Measurements from ENCODE around the gene EFHC2.

- no peak for TF ChIP-seq YY1 (IDR thresholded peaks at IDR 0.05; ENCODE audit: insufficient read depth, insufficient read length)
- no peak for TF ChIP-seq SUZ12 (IDR thresholded peaks at IDR 0.05; ENCODE audit: extremely low read depth, insufficient read depth, insufficient read length)
- TF ChIP-seq ZNF274 (IDR thresholded peaks at IDR 0.05; ENCODE audit: low read depth, low read length): no peak
Observed at GRCh38 chrX:44223150-44223549, 120.3 kb downstream of the EFHC2 start.
